LNCAP (cell line): ENCODE measurements around the gene DPP7.

Experiments used
- TF ChIP-seq, protein P1 (sequence below): fragments of 450-650 bp; IDR thresholded peaks from 2 replicates; pipeline ENCODE4 v1.5.1; 2017; ENCODE audit warnings: mild to moderate bottlenecking

The DPP7 gene

DNA sequence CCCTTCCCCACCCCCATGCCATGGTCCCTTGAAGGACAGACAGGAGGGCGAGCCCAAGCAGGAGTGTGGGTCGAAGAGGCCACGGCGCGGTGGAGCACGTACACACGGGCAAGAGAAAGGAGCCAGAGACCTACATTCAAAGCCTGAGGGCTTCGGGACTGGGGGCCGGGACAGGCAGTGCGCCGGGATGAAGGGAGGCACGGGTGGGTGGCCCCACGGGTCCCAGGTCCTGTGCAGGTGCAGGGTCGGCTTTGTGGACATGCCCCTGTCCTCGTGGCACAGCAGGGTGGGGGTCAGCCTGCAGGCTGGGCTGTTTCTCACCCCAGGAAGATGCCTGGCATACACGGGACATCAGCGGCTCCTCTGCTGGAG, 45.5 kb upstream of the DPP7 start:
- TF ChIP-seq, protein P1, sequence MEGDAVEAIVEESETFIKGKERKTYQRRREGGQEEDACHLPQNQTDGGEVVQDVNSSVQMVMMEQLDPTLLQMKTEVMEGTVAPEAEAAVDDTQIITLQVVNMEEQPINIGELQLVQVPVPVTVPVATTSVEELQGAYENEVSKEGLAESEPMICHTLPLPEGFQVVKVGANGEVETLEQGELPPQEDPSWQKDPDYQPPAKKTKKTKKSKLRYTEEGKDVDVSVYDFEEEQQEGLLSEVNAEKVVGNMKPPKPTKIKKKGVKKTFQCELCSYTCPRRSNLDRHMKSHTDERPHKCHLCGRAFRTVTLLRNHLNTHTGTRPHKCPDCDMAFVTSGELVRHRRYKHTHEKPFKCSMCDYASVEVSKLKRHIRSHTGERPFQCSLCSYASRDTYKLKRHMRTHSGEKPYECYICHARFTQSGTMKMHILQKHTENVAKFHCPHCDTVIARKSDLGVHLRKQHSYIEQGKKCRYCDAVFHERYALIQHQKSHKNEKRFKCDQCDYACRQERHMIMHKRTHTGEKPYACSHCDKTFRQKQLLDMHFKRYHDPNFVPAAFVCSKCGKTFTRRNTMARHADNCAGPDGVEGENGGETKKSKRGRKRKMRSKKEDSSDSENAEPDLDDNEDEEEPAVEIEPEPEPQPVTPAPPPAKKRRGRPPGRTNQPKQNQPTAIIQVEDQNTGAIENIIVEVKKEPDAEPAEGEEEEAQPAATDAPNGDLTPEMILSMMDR = no peak

DNA sequence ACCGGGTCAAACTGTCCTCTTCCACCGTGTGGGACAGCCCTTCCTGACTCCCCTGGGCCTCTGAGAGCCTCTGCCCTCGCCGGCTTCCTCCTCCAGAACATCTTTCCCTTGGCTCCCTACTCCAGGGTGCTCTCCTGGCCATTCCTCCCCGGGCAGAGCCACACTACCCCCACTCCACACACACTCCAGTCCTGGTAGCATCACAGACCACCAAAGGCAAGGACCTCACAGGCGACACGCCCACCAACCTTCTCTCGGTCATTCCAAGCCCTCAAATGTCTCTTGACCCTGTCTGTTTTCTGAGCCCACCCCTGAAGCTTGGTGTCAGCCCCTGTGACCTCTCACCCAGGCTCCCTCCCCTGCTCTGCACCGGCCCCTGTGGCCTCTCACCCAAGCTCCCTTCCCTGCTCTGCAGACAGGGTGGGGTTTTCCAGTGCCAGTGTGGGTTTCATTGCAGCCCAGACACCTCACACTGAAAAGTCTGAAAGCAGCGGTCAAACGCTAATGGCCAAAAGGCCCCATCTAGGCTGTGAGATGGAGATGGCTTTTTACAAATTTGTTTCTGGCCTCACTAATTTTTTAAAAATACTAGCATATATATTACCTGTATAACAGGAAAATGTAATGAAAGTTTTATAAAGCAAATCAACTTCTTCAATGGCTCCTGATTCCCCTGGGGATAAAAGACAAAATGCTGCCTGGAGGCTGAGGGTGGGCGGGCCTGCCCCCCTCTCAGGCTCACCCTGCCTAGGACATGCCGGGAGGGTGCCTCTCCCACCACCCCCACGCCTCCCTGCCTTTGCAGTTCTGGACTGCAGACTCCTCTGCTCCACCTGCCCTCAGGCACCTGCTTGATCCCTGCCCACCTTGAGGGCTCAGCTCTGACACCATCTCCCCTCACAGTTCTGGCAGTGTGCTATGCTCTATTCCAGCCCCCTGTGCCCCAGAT, 44.8 kb upstream of the DPP7 start:
- TF ChIP-seq, protein P1 = no peak

DNA sequence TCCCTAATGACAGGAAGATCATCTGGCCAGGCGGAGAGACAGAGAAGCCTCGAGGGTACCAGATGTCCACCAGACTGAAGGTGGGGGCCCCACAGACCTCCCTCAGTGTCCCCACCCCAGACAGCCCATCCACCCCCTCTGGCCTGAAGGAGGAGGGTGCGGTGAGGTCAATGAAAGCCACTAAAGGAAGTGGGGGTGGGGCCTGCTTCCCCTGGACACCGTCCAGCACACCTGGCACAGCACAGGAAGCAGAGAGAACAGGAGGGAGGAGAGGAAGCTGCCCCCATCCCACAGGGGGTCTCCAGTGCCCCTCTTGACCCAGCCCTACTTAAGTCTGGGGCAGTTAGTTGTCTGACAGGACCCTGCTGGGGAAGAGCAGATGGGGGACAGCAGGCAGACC, 44.1 kb upstream of the DPP7 start:
- TF ChIP-seq, protein P1 = no peak

DNA sequence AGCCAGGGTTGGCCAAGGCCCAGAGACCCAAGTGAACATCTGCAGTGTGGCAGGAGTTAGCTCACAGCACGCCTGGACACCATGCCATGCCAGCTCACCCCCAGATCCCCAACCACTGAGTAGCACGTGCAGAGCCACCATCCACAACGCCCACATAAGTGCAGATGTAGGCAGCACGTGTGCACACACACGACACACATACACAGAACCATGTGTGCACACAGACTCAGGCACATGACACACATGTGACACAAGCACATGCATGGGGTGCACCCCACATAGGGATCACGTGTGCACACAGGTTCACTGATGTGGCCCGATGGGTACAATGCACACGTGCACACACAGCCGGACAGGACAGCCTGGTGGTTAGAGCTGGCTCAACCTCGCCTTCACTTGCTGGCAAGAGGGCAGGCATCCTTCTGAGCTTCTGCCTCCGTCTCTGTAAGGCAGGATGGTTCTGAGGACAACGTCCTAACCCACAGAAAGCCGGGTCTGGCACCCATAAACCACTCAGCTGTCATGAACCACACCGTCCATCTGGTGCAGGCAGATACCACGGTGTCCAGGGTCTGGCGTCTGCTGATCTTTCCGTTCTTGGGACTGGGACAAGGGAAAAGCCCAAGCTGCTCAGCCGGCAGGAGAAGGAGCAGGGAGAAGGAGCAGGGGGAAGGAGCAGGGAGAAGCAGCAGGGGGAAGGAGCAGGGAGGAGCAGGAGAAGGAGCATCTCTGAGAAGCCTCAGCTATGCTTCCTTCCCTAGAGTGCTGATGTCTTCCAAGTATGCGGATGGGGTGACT, 43.3 kb upstream of the DPP7 start:
- TF ChIP-seq, protein P1 = no peak

DNA sequence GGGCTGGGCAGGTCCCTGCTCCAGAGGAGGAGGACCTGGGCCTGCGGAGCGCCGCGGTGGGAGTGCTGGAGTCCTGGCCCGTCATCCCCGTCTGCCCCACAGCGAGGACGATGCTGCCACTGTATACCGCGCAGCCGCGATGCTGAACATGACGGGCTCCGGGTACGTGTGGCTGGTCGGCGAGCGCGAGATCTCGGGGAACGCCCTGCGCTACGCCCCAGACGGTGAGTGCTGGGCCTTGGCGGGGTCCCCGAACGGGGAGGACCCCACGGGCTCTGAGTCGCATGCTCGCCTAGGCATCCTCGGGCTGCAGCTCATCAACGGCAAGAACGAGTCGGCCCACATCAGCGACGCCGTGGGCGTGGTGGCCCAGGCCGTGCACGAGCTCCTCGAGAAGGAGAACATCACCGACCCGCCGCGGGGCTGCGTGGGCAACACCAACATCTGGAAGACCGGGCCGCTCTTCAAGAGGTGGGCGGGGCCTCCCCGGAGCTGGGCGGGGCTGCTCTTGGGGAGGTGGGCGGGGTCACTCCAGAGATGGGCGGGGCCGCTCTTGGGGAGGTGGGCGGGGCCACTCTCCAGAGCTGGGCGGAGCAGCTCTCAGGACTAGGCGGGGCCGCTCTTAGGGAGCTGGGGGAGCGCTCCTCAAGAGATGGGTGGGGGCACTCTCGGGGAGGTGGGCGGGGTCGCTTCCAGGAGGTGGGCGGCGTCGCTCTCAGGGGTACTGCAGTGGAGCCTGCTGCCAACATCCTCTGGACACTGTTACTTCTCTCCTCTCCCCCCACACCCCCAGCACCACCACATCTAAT, 42.2 kb upstream of the DPP7 start:
- TF ChIP-seq, protein P1 = no peak

DNA sequence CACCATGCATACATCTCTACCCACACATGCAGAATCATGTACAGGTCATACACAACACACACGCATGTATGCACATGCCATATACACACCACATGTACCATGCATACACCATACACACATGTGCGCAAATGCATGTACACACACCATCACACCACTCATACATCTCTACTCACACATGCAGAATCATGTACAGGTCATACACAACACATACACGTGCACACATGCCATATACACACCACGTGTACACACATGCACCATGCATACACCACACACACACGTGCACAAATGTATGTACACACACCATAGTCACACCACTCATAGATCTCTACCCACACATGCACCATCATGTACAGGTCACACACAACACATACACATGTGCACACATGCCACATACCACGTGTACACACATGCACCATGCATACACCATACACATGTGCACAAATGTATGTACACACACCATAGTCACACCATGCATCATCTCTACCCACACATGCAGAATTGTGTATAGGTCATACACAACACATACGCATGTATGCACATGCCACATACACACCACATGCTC, 38.4 kb upstream of the DPP7 start:
- TF ChIP-seq, protein P1 = no peak
